MM.1S (cell line): Measurements from ENCODE around the gene PEA15.

Experiments used
- DNase-seq: peaks from one replicate; pipeline ENCODE4 v3.0.0-alpha.2; 2015
- H2AFZ ChIP-seq: fragments of 300-600 bp; sonication (generic); 2 replicates; pipeline ENCODE4 v1.6.0; 2016; ENCODE audit warnings: antibody characterized with exemption, low read length
- H3F3A ChIP-seq: fragments of 300-600 bp; sonication (generic); 2 replicates; pipeline ENCODE4 v1.6.1; 2016; ENCODE audit warnings: mild to moderate bottlenecking, antibody characterized with exemption, low read length, moderate library complexity, mixed read lengths; ENCODE audit not compliant: insufficient read depth
- H3K27ac ChIP-seq: fragments of 300-600 bp; sonication (generic); 2 replicates; pipeline ENCODE4 v1.5.1; 2016; ENCODE audit warnings: mild to moderate bottlenecking, low read length
- H3K27me3 ChIP-seq: fragments of 300-600 bp; sonication (generic); replicated peaks from 2 replicates; pipeline ENCODE4 v1.6.0; 2016; ENCODE audit warnings: low read length; ENCODE audit not compliant: insufficient read depth
- H3K36me3 ChIP-seq: fragments of 300-600 bp; sonication (generic); replicated peaks from 2 replicates; pipeline ENCODE4 v1.6.1; 2016; ENCODE audit warnings: mild to moderate bottlenecking, low read length, mixed read lengths; ENCODE audit not compliant: insufficient read depth
- H3K4me1 ChIP-seq: fragments of 300-600 bp; sonication (generic); 2 replicates; pipeline ENCODE4 v1.6.1; 2016; ENCODE audit warnings: low read length, mixed read lengths
- H3K4me2 ChIP-seq: fragments of 300-600 bp; sonication (generic); 2 replicates; pipeline ENCODE4 v1.6.0; 2016; ENCODE audit warnings: low read depth, low read length
- H3K4me3 ChIP-seq: fragments of 300-600 bp; sonication (generic); 2 replicates; pipeline ENCODE4 v1.5.1; 2016; ENCODE audit warnings: low read length, mixed read lengths
- H3K79me2 ChIP-seq: fragments of 300-600 bp; sonication (generic); 2 replicates; pipeline ENCODE4 v1.6.1; 2016; ENCODE audit warnings: mixed run types, low read length, mixed read lengths
- H3K9ac ChIP-seq: fragments of 300-600 bp; sonication (generic); 2 replicates; pipeline ENCODE4 v1.6.1; 2016; ENCODE audit warnings: low read length, mixed read lengths
- H3K9me2 ChIP-seq: fragments of 300-600 bp; sonication (generic); replicated peaks from 2 replicates; pipeline ENCODE4 v1.6.1; 2016; ENCODE audit warnings: mild to moderate bottlenecking, low read length, mixed read lengths; ENCODE audit not compliant: insufficient read depth
- H3K9me3 ChIP-seq: fragments of 300-600 bp; sonication (generic); replicated peaks from 2 replicates; pipeline ENCODE4 v1.6.1; 2016; ENCODE audit warnings: mild to moderate bottlenecking, low read length, mixed read lengths; ENCODE audit not compliant: insufficient read depth
- H4K20me1 ChIP-seq: fragments of 300-600 bp; sonication (generic); 2 replicates; pipeline ENCODE4 v1.6.1; 2016; ENCODE audit warnings: mild to moderate bottlenecking, low read length, moderate library complexity, mixed read lengths; ENCODE audit not compliant: insufficient read depth
- EZH2 ChIP-seq: fragments of 300-600 bp; sonication (generic); optimal IDR thresholded peaks from 2 replicates; pipeline ENCODE3; 2017; ENCODE audit warnings: low read depth, mild to moderate bottlenecking, antibody characterized with exemption, low read length, mixed read lengths
- EZH2phosphoT487 ChIP-seq: fragments of 300-600 bp; sonication (generic); IDR thresholded peaks from 2 replicates; pipeline ENCODE4 v1.6.1; 2018; ENCODE audit warnings: antibody characterized with exemption, low read length
- TF ChIP-seq, protein P1 (sequence below): fragments of 300-600 bp; sonication (generic); IDR thresholded peaks from 2 replicates; pipeline ENCODE4 v1.5.1; 2016; ENCODE audit warnings: antibody characterized with exemption, low read length, mixed read lengths

The PEA15 gene

DNA sequence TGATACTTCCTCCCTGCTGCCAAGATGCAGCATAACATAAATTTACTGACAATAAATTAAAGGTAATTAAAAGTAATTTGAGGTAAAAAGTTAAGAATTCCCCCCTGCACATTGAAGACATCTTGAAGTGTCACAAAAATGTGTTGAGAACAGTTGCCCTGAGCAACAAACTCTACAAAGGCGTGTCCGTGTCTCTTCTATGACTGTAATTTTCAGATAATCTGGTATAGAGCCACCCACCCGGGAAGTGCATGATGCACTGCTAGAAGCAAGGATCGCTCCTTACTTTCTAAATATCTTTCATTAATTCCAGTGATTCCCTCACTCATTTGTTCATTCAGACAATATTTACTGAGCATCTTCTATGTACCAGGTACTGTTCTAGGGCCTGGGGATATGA lies 25.8 kb upstream of the PEA15 start:
- TF ChIP-seq, protein P1, sequence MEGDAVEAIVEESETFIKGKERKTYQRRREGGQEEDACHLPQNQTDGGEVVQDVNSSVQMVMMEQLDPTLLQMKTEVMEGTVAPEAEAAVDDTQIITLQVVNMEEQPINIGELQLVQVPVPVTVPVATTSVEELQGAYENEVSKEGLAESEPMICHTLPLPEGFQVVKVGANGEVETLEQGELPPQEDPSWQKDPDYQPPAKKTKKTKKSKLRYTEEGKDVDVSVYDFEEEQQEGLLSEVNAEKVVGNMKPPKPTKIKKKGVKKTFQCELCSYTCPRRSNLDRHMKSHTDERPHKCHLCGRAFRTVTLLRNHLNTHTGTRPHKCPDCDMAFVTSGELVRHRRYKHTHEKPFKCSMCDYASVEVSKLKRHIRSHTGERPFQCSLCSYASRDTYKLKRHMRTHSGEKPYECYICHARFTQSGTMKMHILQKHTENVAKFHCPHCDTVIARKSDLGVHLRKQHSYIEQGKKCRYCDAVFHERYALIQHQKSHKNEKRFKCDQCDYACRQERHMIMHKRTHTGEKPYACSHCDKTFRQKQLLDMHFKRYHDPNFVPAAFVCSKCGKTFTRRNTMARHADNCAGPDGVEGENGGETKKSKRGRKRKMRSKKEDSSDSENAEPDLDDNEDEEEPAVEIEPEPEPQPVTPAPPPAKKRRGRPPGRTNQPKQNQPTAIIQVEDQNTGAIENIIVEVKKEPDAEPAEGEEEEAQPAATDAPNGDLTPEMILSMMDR: no peak
- TF ChIP-seq EZH2 (no peak), EZH2phosphoT487 (no peak)
- Histone ChIP-seq H3K9ac (no peak overlapping the region), H3K4me3 (no peak overlapping the region), H2AFZ (no peak overlapping the region), H3F3A (no peaks in the 10 kb centered on the region), H3K36me3 (no peaks in the 10 kb centered on the region), H3K9me3 (no peaks in the 10 kb centered on the region), H3K79me2 (no peaks in the 10 kb centered on the region), H4K20me1 (no peaks in the 10 kb centered on the region), H3K9me2 (no peaks in the 10 kb centered on the region), H3K4me2 (no peak overlapping the region), H3K4me1 (no peaks in the 10 kb centered on the region), H3K27ac (no peak overlapping the region), H3K27me3 (no peaks in the 10 kb centered on the region)
- no peak for DNase-seq

DNA sequence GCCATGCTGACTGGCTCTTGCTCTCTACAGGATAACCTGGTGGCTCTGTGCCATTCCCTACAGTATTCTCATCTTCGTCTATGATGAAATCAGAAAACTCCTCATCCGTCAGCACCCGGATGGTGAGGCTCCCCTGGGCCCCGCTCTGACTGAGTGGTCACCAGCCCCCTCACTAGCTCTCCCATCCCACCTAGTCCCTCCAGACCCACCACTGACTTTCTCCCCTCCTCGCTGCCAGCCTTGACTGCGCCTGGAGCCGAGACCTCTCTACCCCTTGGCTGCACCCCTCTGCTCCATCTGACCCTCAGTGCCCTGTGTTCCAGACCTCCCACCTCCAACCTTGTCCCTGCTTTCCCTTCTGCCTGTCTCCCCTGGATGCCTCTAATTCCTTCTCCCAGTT lies 18.9 kb upstream of the PEA15 start:
- DNase-seq: no peak
- TF ChIP-seq EZH2phosphoT487: no peak
- TF ChIP-seq, protein P1: no peak
- TF ChIP-seq EZH2: no peak
- no peak overlapping the region for H3K4me3 ChIP-seq
- H3F3A ChIP-seq: no peaks in the 10 kb centered on the region
- H3K9me2 ChIP-seq: no peaks in the 10 kb centered on the region
- no peaks in the 10 kb centered on the region for H3K79me2 ChIP-seq
- H2AFZ ChIP-seq: no peak overlapping the region
- no peaks in the 10 kb centered on the region for H3K4me1 ChIP-seq
- no peak overlapping the region for H3K4me2 ChIP-seq
- H3K36me3 ChIP-seq: no peaks in the 10 kb centered on the region
- H3K9ac ChIP-seq: no peak overlapping the region
- H4K20me1 ChIP-seq: no peaks in the 10 kb centered on the region
- H3K27me3 ChIP-seq: no peaks in the 10 kb centered on the region
- no peaks in the 10 kb centered on the region for H3K9me3 ChIP-seq
- no peak overlapping the region for H3K27ac ChIP-seq

DNA sequence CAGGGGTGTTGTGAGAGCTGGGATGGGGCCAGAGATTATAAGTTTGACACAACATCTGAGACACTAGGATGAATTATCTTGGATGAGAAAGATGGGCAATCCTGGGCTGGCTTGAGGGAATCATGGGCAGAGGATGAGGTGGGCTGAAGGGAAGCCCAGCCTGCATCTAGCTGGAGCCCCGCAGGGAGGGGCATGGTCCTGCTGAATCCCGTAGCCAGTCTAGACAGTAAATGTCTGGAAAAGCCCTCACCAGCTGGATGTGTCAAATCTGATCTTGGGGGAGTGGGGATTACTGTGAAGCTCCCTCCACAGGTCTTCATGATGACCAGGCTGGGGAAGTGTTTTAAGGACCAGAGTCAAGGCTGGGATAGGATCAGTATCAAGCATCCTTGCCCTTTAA lies 18.5 kb upstream of the PEA15 start:
- Histone ChIP-seq H2AFZ (no peak overlapping the region), H3K4me1 (no peaks in the 10 kb centered on the region), H3K36me3 (no peaks in the 10 kb centered on the region), H3K4me3 (no peak overlapping the region), H3K9me3 (no peaks in the 10 kb centered on the region), H3K9me2 (no peaks in the 10 kb centered on the region), H3K4me2 (no peak overlapping the region), H3K27ac (no peak overlapping the region), H3K27me3 (no peaks in the 10 kb centered on the region), H3K9ac (no peak overlapping the region), H3F3A (no peaks in the 10 kb centered on the region), H3K79me2 (no peaks in the 10 kb centered on the region), H4K20me1 (no peaks in the 10 kb centered on the region)
- no peak for DNase-seq
- TF ChIP-seq, protein P1: no peak
- TF ChIP-seq EZH2phosphoT487 (no peak), EZH2 (no peak)
